Measurements from ENCODE around the gene GLYATL1. TPM values are rescaled to one million over a fixed set of nuclear protein-coding genes. Genes with fewer than 3 reads are reported as not detected.

GLYATL1 gene
- total and polyA plus RNA-seq, 2 experiments from 2014 or later = 0.54 TPM; not detected in 1

GRCh38 chr11:58940028-58940427 lies 740 bp downstream of the GLYATL1 start:
- H3K4me1 ChIP-seq (ENCODE audit: insufficient read depth) = no peaks in the 10 kb centered on the region
- no peaks in the 10 kb centered on the region for H4K20me1 ChIP-seq (ENCODE audit: insufficient read depth)
- no peaks in the 10 kb centered on the region for H3K9me2 ChIP-seq (ENCODE audit: insufficient read depth)
- H3K27me3 ChIP-seq (replicated peaks; ENCODE audit: insufficient read depth) = 0 out of 2 replicates have a peak, but pooled peaks cover 6% of the 10 kb centered on the region
- H3K4me3 ChIP-seq = no peak overlapping the region
- H2AFZ ChIP-seq = no peak overlapping the region
- 36 to 42% methylated on average over 1 of the region's 1 CpG for WGBS, 2 experiments (ENCODE audit: low coverage in 1 of 2, low lambda C conversion rate in 2 of 2, missing lambda C conversion rate in 2 of 2)
- no peaks in the 10 kb centered on the region for H3K79me2 ChIP-seq (ENCODE audit: insufficient read depth)
- no peak for TF ChIP-seq EZH2phosphoT487 (IDR thresholded peaks at IDR 0.05; ENCODE audit: insufficient read depth, low read depth)
- H3K36me3 ChIP-seq (ENCODE audit: low read depth) = no peaks in the 10 kb centered on the region
- in situ Hi-C loops (cut with MboI) = no loop called here
- H3K27ac ChIP-seq = no peak overlapping the region
- no peak overlapping the region for H3K4me2 ChIP-seq (ENCODE audit: unreplicated experiment)
- no peak for DNase-seq
- H3K9ac ChIP-seq = no peak overlapping the region
- no peaks in the 10 kb centered on the region for H3F3A ChIP-seq (ENCODE audit: insufficient read depth)
- no peaks in the 10 kb centered on the region for H3K9me3 ChIP-seq (ENCODE audit: low read depth)

GRCh38 chr11:58941838-58942237 lies 2.5 kb downstream of the GLYATL1 start:
- no peak for TF ChIP-seq EZH2phosphoT487 (IDR thresholded peaks at IDR 0.05; ENCODE audit: insufficient read depth, low read depth)
- no peak for TF ChIP-seq EZH2 (IDR thresholded peaks at IDR 0.05; ENCODE audit: insufficient read depth, poor library complexity, severe bottlenecking)
- WGBS, 2 experiments (ENCODE audit: low coverage in 1 of 2, low lambda C conversion rate in 2 of 2, missing lambda C conversion rate in 2 of 2) = 55 to 56% methylated on average over 1 of the region's 1 CpG
- in situ Hi-C loops (cut with MboI) = no loop called here
- Histone ChIP-seq H4K20me1 (ENCODE audit: insufficient read depth) (no peaks in the 10 kb centered on the region), H3K9ac (no peak overlapping the region), H3K27ac (no peak overlapping the region), H3K9me3 (ENCODE audit: low read depth) (no peaks in the 10 kb centered on the region), H3F3A (ENCODE audit: insufficient read depth) (no peaks in the 10 kb centered on the region), H3K27me3 (replicated peaks; ENCODE audit: insufficient read depth) (no peaks in the 10 kb centered on the region), H3K4me3 (no peak overlapping the region), H3K79me2 (ENCODE audit: insufficient read depth) (no peaks in the 10 kb centered on the region), H2AFZ (no peak overlapping the region), H3K9me2 (ENCODE audit: insufficient read depth) (no peaks in the 10 kb centered on the region), H3K36me3 (ENCODE audit: low read depth) (no peaks in the 10 kb centered on the region), H3K4me2 (ENCODE audit: unreplicated experiment) (no peak overlapping the region), H3K4me1 (ENCODE audit: insufficient read depth) (no peaks in the 10 kb centered on the region)
- DNase-seq = no peak

- H3F3A ChIP-seq (ENCODE audit: insufficient read depth) = no peaks in the 10 kb centered on the region
- H3K9me2 ChIP-seq (ENCODE audit: insufficient read depth) = no peaks in the 10 kb centered on the region
- no peaks in the 10 kb centered on the region for H3K4me1 ChIP-seq (ENCODE audit: insufficient read depth)
- no peaks in the 10 kb centered on the region for H3K9me3 ChIP-seq (ENCODE audit: low read depth)
- in situ Hi-C loops (cut with MboI) = no loop called here
- H4K20me1 ChIP-seq (ENCODE audit: insufficient read depth) = no peaks in the 10 kb centered on the region
- H3K9ac ChIP-seq = no peak overlapping the region
- DNase-seq = no peak
- no peak overlapping the region for H3K4me3 ChIP-seq
- H3K36me3 ChIP-seq (ENCODE audit: low read depth) = no peaks in the 10 kb centered on the region
- H3K27me3 ChIP-seq (replicated peaks; ENCODE audit: insufficient read depth) = no peaks in the 10 kb centered on the region
- no peak overlapping the region for H3K4me2 ChIP-seq (ENCODE audit: unreplicated experiment)
- H2AFZ ChIP-seq = no peak overlapping the region
- no peaks in the 10 kb centered on the region for H3K79me2 ChIP-seq (ENCODE audit: insufficient read depth)
- no peak overlapping the region for H3K27ac ChIP-seq
- TF ChIP-seq EZH2 (IDR thresholded peaks at IDR 0.05; ENCODE audit: insufficient read depth, poor library complexity, severe bottlenecking) = no peak
- no peak for TF ChIP-seq EZH2phosphoT487 (IDR thresholded peaks at IDR 0.05; ENCODE audit: insufficient read depth, low read depth)
Observed at GRCh38 chr11:58945663-58946062, 6.4 kb downstream of the GLYATL1 start.

- no peak for TF ChIP-seq EZH2phosphoT487 (IDR thresholded peaks at IDR 0.05; ENCODE audit: insufficient read depth, low read depth)
- no peak for TF ChIP-seq EZH2 (IDR thresholded peaks at IDR 0.05; ENCODE audit: insufficient read depth, poor library complexity, severe bottlenecking)
- Histone ChIP-seq H2AFZ (no peak overlapping the region), H3F3A (ENCODE audit: insufficient read depth) (no peaks in the 10 kb centered on the region), H3K27me3 (replicated peaks; ENCODE audit: insufficient read depth) (no peaks in the 10 kb centered on the region), H3K9me2 (ENCODE audit: insufficient read depth) (no peaks in the 10 kb centered on the region), H3K27ac (no peak overlapping the region), H3K9me3 (ENCODE audit: low read depth) (no peaks in the 10 kb centered on the region), H3K9ac (no peak overlapping the region), H3K4me3 (no peak overlapping the region), H4K20me1 (ENCODE audit: insufficient read depth) (no peaks in the 10 kb centered on the region), H3K79me2 (ENCODE audit: insufficient read depth) (no peaks in the 10 kb centered on the region), H3K36me3 (ENCODE audit: low read depth) (no peaks in the 10 kb centered on the region), H3K4me1 (ENCODE audit: insufficient read depth) (no peaks in the 10 kb centered on the region), H3K4me2 (ENCODE audit: unreplicated experiment) (no peak overlapping the region)
- DNase-seq = no peak
- 15 to 18% methylated on average over 3 of the region's 3 CpGs for WGBS, 2 experiments (ENCODE audit: low coverage in 1 of 2, low lambda C conversion rate in 2 of 2, missing lambda C conversion rate in 2 of 2)
- in situ Hi-C loops (cut with MboI) = no loop called here
Observed at GRCh38 chr11:58949184-58949583, 9.9 kb downstream of the GLYATL1 start.

GRCh38 chr11:58957922-58958321 lies 18.6 kb downstream of the GLYATL1 start:
- Histone ChIP-seq H3K79me2 (ENCODE audit: insufficient read depth) (no peaks in the 10 kb centered on the region), H4K20me1 (ENCODE audit: insufficient read depth) (no peaks in the 10 kb centered on the region), H3F3A (ENCODE audit: insufficient read depth) (no peaks in the 10 kb centered on the region), H3K9me2 (ENCODE audit: insufficient read depth) (no peaks in the 10 kb centered on the region), H3K4me3 (no peak overlapping the region), H3K4me1 (ENCODE audit: insufficient read depth) (no peaks in the 10 kb centered on the region), H3K36me3 (ENCODE audit: low read depth) (no peaks in the 10 kb centered on the region), H3K4me2 (ENCODE audit: unreplicated experiment) (no peak overlapping the region), H3K27ac (no peak overlapping the region), H3K9ac (no peak overlapping the region), H3K27me3 (replicated peaks; ENCODE audit: insufficient read depth) (peaks cover 18% of the 10 kb centered on the region; the same call in 1 of the 2 replicates), H2AFZ (no peak overlapping the region), H3K9me3 (ENCODE audit: low read depth) (no peaks in the 10 kb centered on the region)
- no peak for TF ChIP-seq EZH2phosphoT487 (IDR thresholded peaks at IDR 0.05; ENCODE audit: insufficient read depth, low read depth)
- TF ChIP-seq EZH2 (IDR thresholded peaks at IDR 0.05; ENCODE audit: insufficient read depth, poor library complexity, severe bottlenecking) = no peak
- in situ Hi-C loops (cut with MboI) = no loop called here
- DNase-seq = peak; percentile 1
- 3 to 4% methylated on average over 5 of the region's 5 CpGs for WGBS, 2 experiments (ENCODE audit: low coverage in 1 of 2, low lambda C conversion rate in 2 of 2, missing lambda C conversion rate in 2 of 2)
